Measurements from ENCODE around the gene RPS21. TPM values are rescaled to one million over a fixed set of nuclear protein-coding genes. Genes with fewer than 3 reads are reported as not detected.

The RPS21 gene
- total RNA-seq, 4 donors from 2014 or later: 1,582 to 2,182 (median 2,056) TPM

GRCh38 chr20:62418709-62419487 is 32.0 kb downstream of the RPS21 start:
- DNase-seq (ENCODE audit: low spot score) (no peak), ATAC-seq (ENCODE audit: low FRiP score) (no peak)
- TF ChIP-seq, protein P1, sequence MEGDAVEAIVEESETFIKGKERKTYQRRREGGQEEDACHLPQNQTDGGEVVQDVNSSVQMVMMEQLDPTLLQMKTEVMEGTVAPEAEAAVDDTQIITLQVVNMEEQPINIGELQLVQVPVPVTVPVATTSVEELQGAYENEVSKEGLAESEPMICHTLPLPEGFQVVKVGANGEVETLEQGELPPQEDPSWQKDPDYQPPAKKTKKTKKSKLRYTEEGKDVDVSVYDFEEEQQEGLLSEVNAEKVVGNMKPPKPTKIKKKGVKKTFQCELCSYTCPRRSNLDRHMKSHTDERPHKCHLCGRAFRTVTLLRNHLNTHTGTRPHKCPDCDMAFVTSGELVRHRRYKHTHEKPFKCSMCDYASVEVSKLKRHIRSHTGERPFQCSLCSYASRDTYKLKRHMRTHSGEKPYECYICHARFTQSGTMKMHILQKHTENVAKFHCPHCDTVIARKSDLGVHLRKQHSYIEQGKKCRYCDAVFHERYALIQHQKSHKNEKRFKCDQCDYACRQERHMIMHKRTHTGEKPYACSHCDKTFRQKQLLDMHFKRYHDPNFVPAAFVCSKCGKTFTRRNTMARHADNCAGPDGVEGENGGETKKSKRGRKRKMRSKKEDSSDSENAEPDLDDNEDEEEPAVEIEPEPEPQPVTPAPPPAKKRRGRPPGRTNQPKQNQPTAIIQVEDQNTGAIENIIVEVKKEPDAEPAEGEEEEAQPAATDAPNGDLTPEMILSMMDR (IDR thresholded peaks at IDR 0.05): no peak

DNA sequence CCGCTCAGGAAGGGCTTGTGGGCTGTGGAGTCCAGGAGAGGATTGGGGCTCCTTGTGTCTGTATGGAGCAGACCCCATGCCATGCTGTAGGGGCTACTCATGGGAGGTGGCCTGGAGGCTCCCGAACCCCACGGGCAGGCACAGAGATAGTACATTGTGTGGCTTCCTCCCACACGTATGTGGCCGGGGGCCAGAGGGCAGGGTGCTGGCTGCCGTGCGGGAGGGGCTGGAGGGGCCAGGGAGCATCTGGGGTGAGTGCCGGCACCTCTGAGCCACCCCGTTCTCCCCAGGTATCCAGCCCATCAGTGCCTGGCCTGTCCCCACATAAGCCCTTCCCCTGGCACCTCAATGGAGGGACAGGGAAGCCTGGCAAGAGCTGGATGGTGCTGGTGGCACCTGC is 32.9 kb downstream of the RPS21 start:
- TF ChIP-seq, protein P1 (IDR thresholded peaks at IDR 0.05): no peak

DNA sequence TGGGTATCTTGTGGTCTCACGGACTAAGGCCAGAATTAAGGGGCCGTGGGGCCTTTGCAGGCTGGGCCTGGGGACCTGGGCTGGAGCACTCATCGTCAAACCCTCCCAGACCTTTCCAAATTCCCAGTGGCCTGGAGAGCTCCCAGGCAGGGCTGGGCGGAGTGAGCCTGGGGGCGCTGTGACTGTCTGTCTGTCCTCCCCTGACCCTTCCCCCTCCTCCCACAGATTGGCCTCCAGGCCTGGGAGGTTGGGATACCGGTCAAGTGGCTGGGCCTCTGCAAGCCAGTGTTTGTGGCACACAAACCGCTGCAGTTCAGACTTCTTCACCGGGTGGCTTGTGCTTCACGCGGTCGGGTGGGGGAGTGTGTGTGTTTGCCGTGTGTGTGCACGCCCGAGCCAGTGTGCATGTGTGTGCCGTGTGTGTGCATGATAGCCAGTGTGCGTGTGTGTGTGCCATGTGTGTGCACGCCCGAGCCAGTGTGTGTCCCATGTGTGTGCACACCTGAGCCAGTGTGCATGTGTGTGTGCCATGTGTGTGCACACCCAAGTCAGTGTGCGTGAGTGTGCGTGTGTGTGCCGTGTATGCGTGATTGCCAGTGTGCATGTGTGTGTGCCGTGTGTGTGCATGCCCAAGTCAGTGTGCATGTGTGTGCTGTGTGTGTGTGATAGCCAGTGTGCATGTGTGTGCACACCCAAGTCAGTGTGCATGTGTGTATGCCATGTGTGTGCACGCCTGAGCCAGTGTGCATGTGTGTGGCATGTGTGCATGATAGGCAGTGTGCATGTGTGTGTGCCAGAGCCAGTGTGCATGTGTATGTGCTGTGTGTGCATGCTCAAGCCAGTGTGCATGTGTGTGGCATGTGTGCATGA is 34.2 kb downstream of the RPS21 start:
- TF ChIP-seq, protein P1 (IDR thresholded peaks at IDR 0.05): no peak
- ATAC-seq (ENCODE audit: low FRiP score) (no peak), DNase-seq (ENCODE audit: low spot score) (no peak)

More for the DNA sequence above, 32.9 kb downstream of the RPS21 start:
- ATAC-seq (ENCODE audit: low FRiP score) (no peak), DNase-seq (ENCODE audit: low spot score) (no peak)

- ATAC-seq (ENCODE audit: low FRiP score) (no peak), DNase-seq (ENCODE audit: low spot score) (no peak)
- TF ChIP-seq, protein P1 (IDR thresholded peaks at IDR 0.05): no peak
Measured at GRCh38 chr20:62421716-62421990, 34.8 kb downstream of the RPS21 start.

DNA sequence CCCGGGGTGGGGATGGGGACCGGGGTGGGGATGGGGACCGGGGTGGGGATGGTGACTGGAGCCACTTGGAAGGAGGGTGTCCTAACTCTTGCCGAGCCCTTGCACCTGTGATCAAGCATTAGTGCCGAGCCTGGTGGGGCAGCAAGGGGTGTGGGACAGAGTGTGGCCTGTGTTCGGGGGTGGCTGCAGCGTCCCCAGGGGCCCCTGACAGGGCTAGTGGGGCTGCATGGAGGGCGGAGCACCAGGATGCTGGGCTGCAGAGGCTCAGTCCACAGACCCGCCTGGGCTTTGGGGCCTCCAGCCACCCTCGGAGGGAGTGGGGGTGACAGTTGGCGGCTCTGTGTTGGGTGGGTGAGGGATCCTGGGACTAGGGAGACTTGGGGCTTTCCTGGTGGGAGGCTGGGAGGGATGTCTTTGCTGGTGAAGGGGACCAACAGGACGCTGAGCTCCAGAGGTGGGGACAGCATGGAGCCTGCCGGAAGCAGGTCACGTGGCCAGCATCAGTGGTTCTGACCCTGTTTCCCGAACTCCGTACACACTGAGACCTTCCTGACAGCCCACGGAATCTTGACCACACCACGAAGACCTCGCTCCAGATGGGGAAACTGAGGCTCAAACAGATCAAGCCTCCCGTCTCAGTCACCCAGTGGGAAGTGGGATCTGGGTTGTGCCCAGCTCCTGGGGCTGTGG is 35.9 kb downstream of the RPS21 start:
- DNase-seq (ENCODE audit: low spot score): no peak
- TF ChIP-seq, protein P1 (IDR thresholded peaks at IDR 0.05): no peak

GRCh38 chr20:62423326-62423706 is 36.4 kb downstream of the RPS21 start:
- no peak for ATAC-seq (ENCODE audit: low FRiP score)
- no peak for DNase-seq (ENCODE audit: low spot score)
- TF ChIP-seq, protein P1 (IDR thresholded peaks at IDR 0.05): no peak

More for the DNA sequence above, 35.9 kb downstream of the RPS21 start:
- no peak for ATAC-seq (ENCODE audit: low FRiP score)
